NT2/D1 (cell line): ENCODE measurements around the gene RAI1.

ENCODE experiments used
- SUZ12 ChIP-seq: IDR thresholded peaks from 2 replicates; pipeline ENCODE4 v1.6.1; 2011; ENCODE audit not compliant: insufficient read length, insufficient read depth; ENCODE audit errors: extremely low read depth
- YY1 ChIP-seq: IDR thresholded peaks from 2 replicates; pipeline ENCODE4 v1.6.1; 2011; ENCODE audit not compliant: insufficient read length, insufficient read depth
- ZNF274 ChIP-seq: IDR thresholded peaks from 2 replicates; pipeline ENCODE4 v1.6.1; 2011; ENCODE audit warnings: mild to moderate bottlenecking, low read depth, low read length

DNA sequence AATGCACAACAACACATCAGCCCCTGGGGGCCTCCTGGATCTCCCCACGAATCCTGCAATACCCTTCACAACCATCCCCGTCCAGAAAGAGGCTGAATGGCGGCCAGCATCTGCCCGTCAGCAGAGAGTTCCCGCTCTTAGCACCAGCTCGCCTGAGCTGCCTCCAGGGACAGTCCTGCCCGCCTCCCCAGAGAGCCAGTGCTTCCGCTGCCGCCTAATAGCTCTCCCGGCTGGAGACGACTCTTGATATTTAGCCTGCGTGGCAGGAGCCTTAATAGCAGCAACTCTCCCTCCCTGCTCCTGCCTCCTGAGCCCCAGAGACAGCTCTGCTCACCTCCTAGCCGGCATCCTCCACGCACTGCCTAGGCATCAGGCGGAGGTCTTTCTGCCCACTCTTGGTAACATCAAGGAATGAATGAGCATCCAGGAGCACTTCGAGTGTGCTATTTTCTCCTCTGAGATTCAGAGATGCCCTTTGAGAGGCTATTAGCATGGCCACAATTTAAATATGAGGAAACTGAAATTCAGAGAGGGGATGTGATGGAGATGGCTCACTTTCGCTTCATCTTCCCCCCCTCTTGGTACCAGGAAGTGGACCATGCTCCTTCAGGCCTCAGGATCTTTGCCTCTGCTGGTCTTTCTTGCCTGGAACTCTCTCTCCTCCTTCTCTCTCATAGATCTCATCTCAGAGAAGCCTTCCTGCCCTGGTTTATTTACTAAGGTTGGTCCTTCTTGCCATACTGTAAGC, 67.9 kb downstream of the RAI1 start:
- no peak for TF ChIP-seq SUZ12
- no peak for TF ChIP-seq ZNF274
- no peak for TF ChIP-seq YY1
